ENCODE measurements around the gene URGCP. TPM values are rescaled to one million over a fixed set of nuclear protein-coding genes. Genes with fewer than 3 reads are reported as not detected.
A peak's percentile ranks its signal among the peaks of the same experiment; 100 is the strongest.
"Not testable (repeated sequence)": the region's sequence is repeated elsewhere in the genome, so short reads cannot be mapped to it uniquely, and the experiment has no call there.

The URGCP gene
- total and polyA plus RNA-seq, 9 donors = 16.1 to 23.6 (median 20.7) TPM

DNA sequence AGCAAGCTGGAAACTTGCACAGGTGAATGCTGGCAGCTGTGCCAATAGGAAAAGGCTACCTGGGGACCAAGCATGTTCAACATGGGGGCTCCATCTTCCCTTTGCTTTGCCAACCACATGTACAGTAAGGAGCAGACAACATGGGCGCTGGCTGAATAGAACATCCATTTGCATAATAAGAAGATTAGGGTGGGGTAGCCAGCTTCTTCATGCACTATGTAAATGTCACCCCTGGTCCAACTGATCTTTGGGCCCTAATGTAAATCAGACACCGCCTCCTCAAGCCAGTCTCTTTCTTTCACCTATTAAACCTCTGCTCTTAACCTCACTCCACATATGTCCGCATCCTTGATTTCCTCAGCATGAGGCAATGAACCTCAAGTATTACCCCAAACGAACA lies 63.1 kb downstream of the URGCP start:
- H3K27me3 ChIP-seq (ENCODE audit: control insufficient read depth, insufficient read depth, low read length) = no peaks in the 10 kb centered on the region
- H3K9me3 ChIP-seq (replicated peaks; ENCODE audit: control insufficient read depth, low read depth, low read length) = no peaks in the 10 kb centered on the region
- H3K4me3 ChIP-seq (ENCODE audit: low read length) = no peak overlapping the region
- H3K36me3 ChIP-seq (ENCODE audit: control insufficient read depth, insufficient read depth, low read length) = no peaks in the 10 kb centered on the region
- WGBS (ENCODE audit: insufficient coverage) = 95% methylated on average over 3 of the region's 4 CpGs
- no peak for DNase-seq
- H3K27ac ChIP-seq (ENCODE audit: low read length) = no peak overlapping the region
- H3K4me1 ChIP-seq (ENCODE audit: control insufficient read depth, insufficient read depth, low read length) = peaks cover 2% of the 10 kb centered on the region

DNA sequence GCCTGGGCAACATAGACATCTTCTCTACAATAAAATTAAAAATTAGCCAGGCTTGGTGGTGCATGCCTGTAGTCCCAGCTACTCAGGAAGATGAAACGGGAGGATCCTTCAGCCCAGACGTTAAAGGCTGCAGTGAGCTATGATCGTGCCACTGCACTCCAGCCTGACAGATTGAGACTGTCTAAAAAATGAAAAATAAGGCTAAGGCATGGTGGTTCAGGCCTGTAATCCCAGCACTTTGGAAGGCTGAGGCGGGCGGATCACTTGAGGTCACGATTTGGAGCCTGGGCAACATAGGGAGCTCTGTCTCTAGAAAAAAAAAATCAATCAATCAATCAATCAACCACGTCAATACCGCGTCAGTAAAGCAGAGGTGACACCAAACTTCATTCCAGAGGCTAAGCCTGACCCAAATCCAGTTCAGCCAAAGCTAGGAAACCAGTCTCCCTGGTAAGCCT lies 68.2 kb downstream of the URGCP start:
- H3K27me3 ChIP-seq (ENCODE audit: control insufficient read depth, insufficient read depth, low read length) = no peaks in the 10 kb centered on the region
- H3K36me3 ChIP-seq (ENCODE audit: control insufficient read depth, insufficient read depth, low read length) = no peaks in the 10 kb centered on the region
- H3K4me3 ChIP-seq (ENCODE audit: low read length) = no peak overlapping the region
- peaks cover 2% of the 10 kb centered on the region for H3K4me1 ChIP-seq (ENCODE audit: control insufficient read depth, insufficient read depth, low read length)
- DNase-seq = no peak
- no peaks in the 10 kb centered on the region for H3K9me3 ChIP-seq (replicated peaks; ENCODE audit: control insufficient read depth, low read depth, low read length)
- 91% methylated on average over 4 of the region's 9 CpGs for WGBS (ENCODE audit: insufficient coverage)
- H3K27ac ChIP-seq (ENCODE audit: low read length) = no peak overlapping the region

- peak; percentile 18 for DNase-seq
- H3K36me3 ChIP-seq (ENCODE audit: control insufficient read depth, insufficient read depth, low read length) = no peaks in the 10 kb centered on the region
- H3K9me3 ChIP-seq (replicated peaks; ENCODE audit: control insufficient read depth, low read depth, low read length) = peaks cover 3% of the 10 kb centered on the region
- 80% methylated on average over 3 of the region's 8 CpGs for WGBS (ENCODE audit: insufficient coverage)
- H3K27ac ChIP-seq (ENCODE audit: low read length) = no peak overlapping the region
- H3K4me3 ChIP-seq (ENCODE audit: low read length) = no peak overlapping the region
- peaks cover 2% of the 10 kb centered on the region for H3K4me1 ChIP-seq (ENCODE audit: control insufficient read depth, insufficient read depth, low read length)
- H3K27me3 ChIP-seq (ENCODE audit: control insufficient read depth, insufficient read depth, low read length) = no peaks in the 10 kb centered on the region
These were observed 71.7 kb downstream of the URGCP start for GRCh38 chr7:43834463-43835251.

- H3K4me1 ChIP-seq (ENCODE audit: control insufficient read depth, insufficient read depth, low read length); H3K27me3 ChIP-seq (ENCODE audit: control insufficient read depth, insufficient read depth, low read length); H3K4me3 ChIP-seq (ENCODE audit: low read length); H3K27ac ChIP-seq (ENCODE audit: low read length); DNase-seq; H3K9me3 ChIP-seq (replicated peaks; ENCODE audit: control insufficient read depth, low read depth, low read length); H3K36me3 ChIP-seq (ENCODE audit: control insufficient read depth, insufficient read depth, low read length): not testable (repeated sequence)
These were observed 75.5 kb downstream of the URGCP start for GRCh38 chr7:43830917-43831316.

Other genes starting within 250 kb of the URGCP start
- gene COA1, start 177.1 kb downstream of the URGCP start, total RNA-seq = 37.3 TPM
- 10 to 100 TPM; 33.8 to 43.2 (median 38.1) TPM for gene COA1, start 177.1 kb downstream of the URGCP start, polyA plus RNA-seq (ENCODE audit: insufficient read depth in 1 of 8, insufficient read length in 8 of 8, low replicate concordance in 1 of 8)
- 22.9 TPM for gene BLVRA, start 147.9 kb downstream of the URGCP start, total RNA-seq
- 10 to 100 TPM; 29.4 to 39.5 (median 36.7) TPM for gene BLVRA, start 147.9 kb downstream of the URGCP start, polyA plus RNA-seq (ENCODE audit: insufficient read depth in 1 of 8, insufficient read length in 8 of 8, low replicate concordance in 1 of 8)
- 101 TPM for gene MRPS24, start 37.1 kb downstream of the URGCP start, total RNA-seq
- gene MRPS24, start 37.1 kb downstream of the URGCP start, polyA plus RNA-seq (ENCODE audit: insufficient read depth in 1 of 8, insufficient read length in 8 of 8, low replicate concordance in 1 of 8) = 10 to 100 TPM; 67.5 to 97.7 (median 74.4) TPM
- 18.1 TPM for gene UBE2D4, start 19.8 kb upstream of the URGCP start, total RNA-seq
- 10 to 100 TPM; 14.6 to 19.9 (median 17.6) TPM for gene UBE2D4, start 19.8 kb upstream of the URGCP start, polyA plus RNA-seq (ENCODE audit: insufficient read depth in 1 of 8, insufficient read length in 8 of 8, low replicate concordance in 1 of 8)
- gene SPDYE1, start 91.3 kb upstream of the URGCP start, total RNA-seq = not detected
- 1 to 10 TPM in 2 of 8 donors, under 1 TPM in 6; 0.18 to 2.0 (median 0.60) TPM for gene SPDYE1, start 91.3 kb upstream of the URGCP start, polyA plus RNA-seq (ENCODE audit: insufficient read depth in 1 of 8, insufficient read length in 8 of 8, low replicate concordance in 1 of 8)
- gene DBNL, start 138.1 kb upstream of the URGCP start, total RNA-seq = 45.4 TPM
- gene DBNL, start 138.1 kb upstream of the URGCP start, polyA plus RNA-seq (ENCODE audit: insufficient read depth in 1 of 8, insufficient read length in 8 of 8, low replicate concordance in 1 of 8) = 10 to 100 TPM; 41.8 to 58.8 (median 48.0) TPM
- 412 TPM for gene PGAM2, start 159.0 kb upstream of the URGCP start, total RNA-seq
- 100 to 1,000 TPM; 116 to 376 (median 255) TPM for gene PGAM2, start 159.0 kb upstream of the URGCP start, polyA plus RNA-seq (ENCODE audit: insufficient read depth in 1 of 8, insufficient read length in 8 of 8, low replicate concordance in 1 of 8)
- gene POLM, start 175.9 kb upstream of the URGCP start, total RNA-seq = 9.4 TPM
- 10 to 100 TPM in 7 of 8 donors, 1 to 10 TPM in 1; 9.9 to 18.7 (median 13.7) TPM for gene POLM, start 175.9 kb upstream of the URGCP start, polyA plus RNA-seq (ENCODE audit: insufficient read depth in 1 of 8, insufficient read length in 8 of 8, low replicate concordance in 1 of 8)
- gene AEBP1, start 197.7 kb upstream of the URGCP start, total RNA-seq = 74.0 TPM
- 100 to 1,000 TPM in 4 of 8 donors, 10 to 100 TPM in 4; 64.8 to 152 (median 102) TPM for gene AEBP1, start 197.7 kb upstream of the URGCP start, polyA plus RNA-seq (ENCODE audit: insufficient read depth in 1 of 8, insufficient read length in 8 of 8, low replicate concordance in 1 of 8)
- 60.3 TPM for gene POLD2, start 217.0 kb upstream of the URGCP start, total RNA-seq
- 10 to 100 TPM; 75.8 to 93.9 (median 83.7) TPM for gene POLD2, start 217.0 kb upstream of the URGCP start, polyA plus RNA-seq (ENCODE audit: insufficient read depth in 1 of 8, insufficient read length in 8 of 8, low replicate concordance in 1 of 8)
- gene MYL7, start 234.7 kb upstream of the URGCP start, total RNA-seq = 13.0 TPM
- 10 to 100 TPM in 2 of 8 donors, 1 to 10 TPM in 5, under 1 TPM in 1; 0.70 to 12.9 (median 5.9) TPM for gene MYL7, start 234.7 kb upstream of the URGCP start, polyA plus RNA-seq (ENCODE audit: insufficient read depth in 1 of 8, insufficient read length in 8 of 8, low replicate concordance in 1 of 8)